Measurements from ENCODE around the gene UCN3.

GRCh38 chr10:5381187-5381586 is 16.4 kb downstream of the UCN3 start:
- TF ChIP-seq CTCF (conservative IDR thresholded peaks at IDR 0.05 in 1 of 2, IDR thresholded peaks at IDR 0.05 in 1 of 2; ENCODE audit: extremely low read depth in 1 of 2, insufficient read depth in 1 of 2, low read depth in 1 of 2, low read length in 2 of 2) (no peak), EZH2 (IDR thresholded peaks at IDR 0.05; ENCODE audit: borderline replicate concordance, low read length) (no peak)
